ENCODE results near the gene SPTBN1. TPM values are rescaled to one million over a fixed set of nuclear protein-coding genes. Genes with fewer than 3 reads are reported as not detected.

The SPTBN1 gene
- total RNA-seq, 1 experiment from 2014 or later, result 146 TPM

DNA sequence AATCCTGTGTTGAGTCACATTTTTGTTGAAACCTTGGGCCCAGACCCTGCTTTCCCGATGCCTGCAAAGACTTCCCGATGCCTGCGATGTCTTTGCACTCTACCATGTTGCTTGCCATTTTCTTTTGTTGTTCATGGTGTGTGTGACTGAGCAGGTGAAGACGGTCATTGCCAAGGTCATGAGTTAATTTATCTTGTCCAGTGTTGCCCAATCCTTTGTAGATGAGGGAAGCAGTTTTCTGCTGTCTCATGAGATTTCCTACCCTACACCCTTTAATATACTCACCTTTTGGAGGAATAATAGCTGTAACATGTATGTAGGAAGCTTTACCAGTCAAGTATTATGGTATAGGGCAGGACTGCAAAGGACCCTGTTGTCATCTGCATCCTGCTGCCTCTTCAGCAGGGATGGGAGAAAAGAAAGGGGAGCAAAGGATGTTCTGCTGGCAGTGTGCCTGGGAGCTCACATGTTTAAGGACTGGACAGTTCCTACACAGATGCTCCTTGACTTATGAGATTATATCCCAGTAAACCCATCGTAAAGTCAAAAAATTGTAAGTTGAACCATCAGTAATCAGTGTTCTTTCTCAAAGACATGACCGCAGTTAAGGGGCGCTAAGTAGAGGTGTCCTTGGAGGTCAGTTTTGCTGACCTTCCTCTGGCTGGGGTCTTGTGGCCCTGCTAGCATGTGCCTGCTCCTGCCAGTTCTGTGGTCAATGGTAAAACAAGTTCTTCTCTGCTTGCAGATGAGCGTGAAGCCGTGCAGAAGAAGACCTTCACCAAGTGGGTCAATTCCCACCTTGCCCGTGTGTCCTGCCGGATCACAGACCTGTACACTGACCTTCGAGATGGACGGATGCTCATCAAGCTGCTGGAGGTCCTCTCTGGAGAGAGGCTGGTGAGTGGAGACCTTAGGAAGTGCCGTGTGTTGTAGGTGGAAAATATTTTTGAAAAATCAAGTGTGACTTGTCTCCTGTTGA lies 142.5 kb downstream of the SPTBN1 start:
- CTCF ChIA-PET, result no interaction called here
- no peaks in the 10 kb centered on the region for H3K9me3 ChIP-seq (ENCODE audit: low read depth, low read length, poor library complexity, severe bottlenecking)
- DNase-seq (ENCODE audit: low spot score), result no peak
- no peak overlapping the region for H3K27ac ChIP-seq (ENCODE audit: low read depth, low read length, poor library complexity, severe bottlenecking)
- TF ChIP-seq, protein P1, sequence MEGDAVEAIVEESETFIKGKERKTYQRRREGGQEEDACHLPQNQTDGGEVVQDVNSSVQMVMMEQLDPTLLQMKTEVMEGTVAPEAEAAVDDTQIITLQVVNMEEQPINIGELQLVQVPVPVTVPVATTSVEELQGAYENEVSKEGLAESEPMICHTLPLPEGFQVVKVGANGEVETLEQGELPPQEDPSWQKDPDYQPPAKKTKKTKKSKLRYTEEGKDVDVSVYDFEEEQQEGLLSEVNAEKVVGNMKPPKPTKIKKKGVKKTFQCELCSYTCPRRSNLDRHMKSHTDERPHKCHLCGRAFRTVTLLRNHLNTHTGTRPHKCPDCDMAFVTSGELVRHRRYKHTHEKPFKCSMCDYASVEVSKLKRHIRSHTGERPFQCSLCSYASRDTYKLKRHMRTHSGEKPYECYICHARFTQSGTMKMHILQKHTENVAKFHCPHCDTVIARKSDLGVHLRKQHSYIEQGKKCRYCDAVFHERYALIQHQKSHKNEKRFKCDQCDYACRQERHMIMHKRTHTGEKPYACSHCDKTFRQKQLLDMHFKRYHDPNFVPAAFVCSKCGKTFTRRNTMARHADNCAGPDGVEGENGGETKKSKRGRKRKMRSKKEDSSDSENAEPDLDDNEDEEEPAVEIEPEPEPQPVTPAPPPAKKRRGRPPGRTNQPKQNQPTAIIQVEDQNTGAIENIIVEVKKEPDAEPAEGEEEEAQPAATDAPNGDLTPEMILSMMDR (conservative IDR thresholded peaks at IDR 0.05; ENCODE audit: low read depth, low read length), result no peak
- TF ChIP-seq EZH2 (IDR thresholded peaks at IDR 0.05; ENCODE audit: borderline replicate concordance, low read depth, low read length, poor library complexity, severe bottlenecking), result no peak
- H3K4me1 ChIP-seq (ENCODE audit: insufficient read depth, low read length, poor library complexity, severe bottlenecking), result peaks cover 29% of the 10 kb centered on the region
- no peaks in the 10 kb centered on the region for H3K27me3 ChIP-seq (replicated peaks; ENCODE audit: insufficient read depth, low read depth, low read length, poor library complexity)
- H3K36me3 ChIP-seq (ENCODE audit: insufficient read depth, low read length, poor library complexity, severe bottlenecking), result peaks cover 7% of the 10 kb centered on the region
- H3K4me3 ChIP-seq (ENCODE audit: low read depth, low read length, poor library complexity, severe bottlenecking), result no peak overlapping the region
- POLR2A ChIA-PET (ENCODE audit: low non-redundant PET), result no interaction called here
- no TSS peak for BruUV-seq (replicated peaks)
- intact Hi-C loops (cut with micrococcal nuclease; ENCODE audit: unreplicated experiment), result no loop called here

DNA sequence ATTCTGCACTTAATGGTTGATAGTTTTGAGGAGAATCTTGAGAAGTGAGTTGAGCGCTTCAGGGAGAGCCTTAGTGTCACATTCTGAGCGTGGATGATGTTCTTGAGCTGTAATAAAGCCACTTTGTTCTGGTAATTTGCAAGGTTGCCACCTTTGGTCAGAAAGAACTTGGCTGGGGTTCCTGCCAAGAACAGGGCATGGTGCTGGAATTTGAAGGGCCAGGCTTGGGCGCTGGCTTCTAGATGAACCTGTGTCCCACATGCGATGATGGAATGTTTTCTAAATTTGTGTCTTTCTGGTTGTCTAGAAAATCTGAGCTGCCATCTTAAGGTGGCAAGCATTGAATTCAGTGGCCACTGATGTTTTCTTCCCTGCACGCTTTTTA lies 143.2 kb downstream of the SPTBN1 start:
- Histone ChIP-seq H3K4me1 (ENCODE audit: insufficient read depth, low read length, poor library complexity, severe bottlenecking) (peaks cover 36% of the 10 kb centered on the region), H3K27ac (ENCODE audit: low read depth, low read length, poor library complexity, severe bottlenecking) (no peak overlapping the region), H3K9me3 (ENCODE audit: low read depth, low read length, poor library complexity, severe bottlenecking) (no peaks in the 10 kb centered on the region), H3K4me3 (ENCODE audit: low read depth, low read length, poor library complexity, severe bottlenecking) (no peak overlapping the region), H3K27me3 (replicated peaks; ENCODE audit: insufficient read depth, low read depth, low read length, poor library complexity) (no peaks in the 10 kb centered on the region), H3K36me3 (ENCODE audit: insufficient read depth, low read length, poor library complexity, severe bottlenecking) (peaks cover 7% of the 10 kb centered on the region)
- DNase-seq (ENCODE audit: low spot score), result no peak
- POLR2A ChIA-PET (ENCODE audit: low non-redundant PET), result interaction anchor here (0.6 kb wide), 1 partner anchor 68 kb away, joined by 3 read pairs; no protein-coding TSS in a partner anchor
- TF ChIP-seq EZH2 (IDR thresholded peaks at IDR 0.05; ENCODE audit: borderline replicate concordance, low read depth, low read length, poor library complexity, severe bottlenecking), result no peak
- TF ChIP-seq, protein P1 (conservative IDR thresholded peaks at IDR 0.05; ENCODE audit: low read depth, low read length), result no peak
- BruUV-seq (replicated peaks), result no TSS peak
- intact Hi-C loops (cut with micrococcal nuclease; ENCODE audit: unreplicated experiment), result no loop called here
- CTCF ChIA-PET, result no interaction called here

DNA sequence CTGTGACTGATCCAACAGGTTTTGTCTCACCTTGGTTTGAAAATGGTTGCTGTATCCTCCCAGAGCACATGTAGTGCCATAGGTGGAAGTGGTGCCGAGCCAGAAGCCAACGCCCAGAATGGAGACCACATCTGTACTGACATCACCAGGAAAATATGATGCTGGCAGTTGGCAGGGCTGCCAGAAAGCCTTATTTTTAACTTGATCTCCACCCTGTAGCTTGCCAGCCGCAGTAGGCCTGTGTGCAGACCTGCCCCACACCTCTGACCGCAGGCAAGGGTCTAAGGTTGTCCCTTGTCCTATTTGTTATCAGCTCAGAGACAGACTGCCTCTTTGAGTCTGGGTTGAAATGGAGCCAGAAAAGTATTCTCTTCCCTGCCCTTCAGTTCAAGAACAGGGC lies 143.8 kb downstream of the SPTBN1 start:
- Histone ChIP-seq H3K36me3 (ENCODE audit: insufficient read depth, low read length, poor library complexity, severe bottlenecking) (peaks cover 7% of the 10 kb centered on the region), H3K9me3 (ENCODE audit: low read depth, low read length, poor library complexity, severe bottlenecking) (no peaks in the 10 kb centered on the region), H3K27me3 (replicated peaks; ENCODE audit: insufficient read depth, low read depth, low read length, poor library complexity) (no peaks in the 10 kb centered on the region), H3K4me3 (ENCODE audit: low read depth, low read length, poor library complexity, severe bottlenecking) (no peak overlapping the region), H3K4me1 (ENCODE audit: insufficient read depth, low read length, poor library complexity, severe bottlenecking) (peaks cover 40% of the 10 kb centered on the region), H3K27ac (ENCODE audit: low read depth, low read length, poor library complexity, severe bottlenecking) (no peak overlapping the region)
- no peak for DNase-seq (ENCODE audit: low spot score)
- BruUV-seq (replicated peaks), result no TSS peak
- TF ChIP-seq EZH2 (IDR thresholded peaks at IDR 0.05; ENCODE audit: borderline replicate concordance, low read depth, low read length, poor library complexity, severe bottlenecking), result no peak
- TF ChIP-seq, protein P1 (conservative IDR thresholded peaks at IDR 0.05; ENCODE audit: low read depth, low read length), result no peak
- ChIA-PET CTCF (no interaction called here), POLR2A (ENCODE audit: low non-redundant PET) (interaction anchor here (0.6 kb wide), 1 partner anchor 68 kb away, joined by 3 read pairs; no protein-coding TSS in a partner anchor)
- intact Hi-C loops (cut with micrococcal nuclease; ENCODE audit: unreplicated experiment), result no loop called here

Measured in A673 (cell line).